BJ (cell line): Measurements from ENCODE around the gene CLDN5. TPM values are rescaled to one million over a fixed set of nuclear protein-coding genes. Genes with fewer than 3 reads are reported as not detected.

Experiments
- CTCF ChIA-PET: fragments of 350-600 bp; formaldehyde crosslinking; extraction: SDS; loops from one replicate; lab custom pipeline; 2021; ENCODE audit warnings: antibody characterized with exemption, inconsistent platforms; lab: Yijun Ruan, JAX
- POLR2A ChIA-PET: fragments of 300-600 bp; sonication (Branson Sonifier 250); formaldehyde crosslinking; extraction: SDS; loops from one replicate; lab custom pipeline; 2021; ENCODE audit warnings: antibody characterized with exemption; lab: Charles Lee
- DNase-seq: peaks from one replicate; pipeline ENCODE4 v3.0.0-alpha.2; 2011; ENCODE audit warnings: low read depth
- H3K27me3 ChIP-seq: 2 replicates; pipeline ENCODE4 v1.6.0; 2011; ENCODE audit warnings: low read length; ENCODE audit not compliant: control insufficient read depth, insufficient read depth
- H3K36me3 ChIP-seq: 2 replicates; pipeline ENCODE4 v1.5.1; 2011; ENCODE audit warnings: low read length; ENCODE audit not compliant: control insufficient read depth, insufficient read depth
- H3K4me3 ChIP-seq: 2 replicates; pipeline ENCODE4 v1.5.1; 2011; ENCODE audit warnings: low read depth, mild to moderate bottlenecking, control low read depth, low read length
- polyA plus RNA-seq: library from polyadenylated mRNA; depleted of rRNA; stranded (reverse); fragments of >200 nt; gene quantifications from 2 replicates; pipeline ENCODE4 v1.2.3, GENCODE V29; 2011
- TF ChIP-seq, protein P1 (sequence below): IDR thresholded peaks from 2 replicates; pipeline ENCODE4 v1.5.1; 2011; ENCODE audit warnings: low read depth, mild to moderate bottlenecking, control low read depth, inconsistent platforms, low read length, moderate library complexity; ENCODE audit not compliant: insufficient read depth

CLDN5 gene
- polyA plus RNA-seq, 1 experiment: 0.05 TPM

DNA sequence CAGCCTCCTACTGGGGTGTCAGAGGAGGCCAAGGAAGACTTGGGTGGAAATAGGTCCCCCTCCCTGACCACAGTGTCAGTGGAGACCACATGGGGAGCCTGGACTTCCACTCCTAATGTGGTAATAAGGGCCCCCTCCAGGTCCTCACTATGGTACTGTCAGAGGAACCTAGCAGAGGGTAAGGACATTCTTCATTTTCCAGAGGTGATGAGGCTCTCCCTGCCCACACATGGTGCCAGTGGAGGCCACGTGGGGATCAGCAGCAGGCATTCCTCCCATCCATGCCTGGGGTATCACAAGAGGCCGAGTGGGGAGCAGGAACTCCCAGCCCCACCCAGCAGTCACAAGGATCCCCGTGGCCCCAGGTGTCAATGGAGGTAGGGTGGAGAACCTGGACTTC is 6.5 kb upstream of the CLDN5 start:
- POLR2A ChIA-PET: no interaction called here
- DNase-seq: no peak
- TF ChIP-seq, protein P1, sequence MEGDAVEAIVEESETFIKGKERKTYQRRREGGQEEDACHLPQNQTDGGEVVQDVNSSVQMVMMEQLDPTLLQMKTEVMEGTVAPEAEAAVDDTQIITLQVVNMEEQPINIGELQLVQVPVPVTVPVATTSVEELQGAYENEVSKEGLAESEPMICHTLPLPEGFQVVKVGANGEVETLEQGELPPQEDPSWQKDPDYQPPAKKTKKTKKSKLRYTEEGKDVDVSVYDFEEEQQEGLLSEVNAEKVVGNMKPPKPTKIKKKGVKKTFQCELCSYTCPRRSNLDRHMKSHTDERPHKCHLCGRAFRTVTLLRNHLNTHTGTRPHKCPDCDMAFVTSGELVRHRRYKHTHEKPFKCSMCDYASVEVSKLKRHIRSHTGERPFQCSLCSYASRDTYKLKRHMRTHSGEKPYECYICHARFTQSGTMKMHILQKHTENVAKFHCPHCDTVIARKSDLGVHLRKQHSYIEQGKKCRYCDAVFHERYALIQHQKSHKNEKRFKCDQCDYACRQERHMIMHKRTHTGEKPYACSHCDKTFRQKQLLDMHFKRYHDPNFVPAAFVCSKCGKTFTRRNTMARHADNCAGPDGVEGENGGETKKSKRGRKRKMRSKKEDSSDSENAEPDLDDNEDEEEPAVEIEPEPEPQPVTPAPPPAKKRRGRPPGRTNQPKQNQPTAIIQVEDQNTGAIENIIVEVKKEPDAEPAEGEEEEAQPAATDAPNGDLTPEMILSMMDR: no peak
- CTCF ChIA-PET: no interaction called here
- no peaks in the 10 kb centered on the region for H3K36me3 ChIP-seq
- H3K27me3 ChIP-seq: peaks cover 1% of the 10 kb centered on the region
- H3K4me3 ChIP-seq: no peak overlapping the region

DNA sequence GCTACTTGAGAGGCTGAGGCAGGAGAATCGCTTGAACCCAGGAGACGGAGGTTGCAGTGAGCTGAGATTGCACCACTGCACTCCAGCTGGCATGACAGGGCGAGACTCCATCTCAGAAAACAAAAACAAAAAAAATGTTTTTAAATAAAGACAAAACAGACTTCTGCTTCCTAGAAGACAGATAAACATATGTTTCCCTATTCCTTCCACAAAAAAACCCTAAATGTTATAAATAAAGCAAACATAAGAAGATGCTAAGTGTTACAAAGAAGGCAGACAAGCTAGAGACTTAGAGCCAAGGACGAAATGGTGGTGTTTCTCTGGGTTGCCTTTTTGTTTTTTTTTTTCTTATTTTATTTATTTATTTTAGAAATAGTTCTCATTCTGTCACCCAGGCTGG is 5.6 kb upstream of the CLDN5 start:
- H3K4me3 ChIP-seq: no peak overlapping the region
- H3K36me3 ChIP-seq: no peaks in the 10 kb centered on the region
- TF ChIP-seq, protein P1: no peak
- H3K27me3 ChIP-seq: peaks cover 1% of the 10 kb centered on the region
- POLR2A ChIA-PET: interaction anchor here (0.6 kb wide), 1 partner anchor 1375 kb away, joined by 4 read pairs; no protein-coding TSS in a partner anchor
- no peak for DNase-seq
- CTCF ChIA-PET: no interaction called here

DNA sequence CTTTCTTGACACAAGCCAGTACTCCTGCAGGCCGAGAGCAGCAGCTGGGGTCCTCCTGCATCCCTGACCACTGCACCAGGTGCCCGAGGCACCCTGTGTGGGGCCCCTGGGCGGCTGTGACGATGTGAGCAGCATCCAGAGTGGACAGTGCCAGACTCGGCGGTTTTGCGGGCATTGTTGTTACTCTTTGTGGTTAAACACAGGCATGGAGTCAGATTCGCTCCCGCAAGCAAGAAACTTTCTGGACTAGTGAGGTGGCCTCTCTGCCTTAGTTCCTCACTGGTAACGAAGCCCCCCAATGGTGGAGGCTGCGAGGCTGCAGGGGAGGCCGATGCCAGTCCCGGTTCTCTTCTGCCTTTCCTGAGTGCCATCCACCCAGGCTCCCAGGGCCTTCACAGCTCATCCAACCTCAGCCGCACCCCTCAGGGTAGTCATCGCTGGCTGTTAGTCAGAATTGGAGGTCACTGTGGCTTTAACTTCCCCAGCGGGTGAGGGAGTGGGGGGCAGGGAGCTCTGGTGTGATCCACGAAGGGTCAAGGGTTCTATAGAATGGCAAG is 3.7 kb upstream of the CLDN5 start:
- no peaks in the 10 kb centered on the region for H3K36me3 ChIP-seq
- peaks cover 3% of the 10 kb centered on the region for H3K27me3 ChIP-seq
- H3K4me3 ChIP-seq: no peak overlapping the region
- TF ChIP-seq, protein P1: no peak
- CTCF ChIA-PET: no interaction called here
- no peak for DNase-seq
- POLR2A ChIA-PET: no interaction called here

DNA sequence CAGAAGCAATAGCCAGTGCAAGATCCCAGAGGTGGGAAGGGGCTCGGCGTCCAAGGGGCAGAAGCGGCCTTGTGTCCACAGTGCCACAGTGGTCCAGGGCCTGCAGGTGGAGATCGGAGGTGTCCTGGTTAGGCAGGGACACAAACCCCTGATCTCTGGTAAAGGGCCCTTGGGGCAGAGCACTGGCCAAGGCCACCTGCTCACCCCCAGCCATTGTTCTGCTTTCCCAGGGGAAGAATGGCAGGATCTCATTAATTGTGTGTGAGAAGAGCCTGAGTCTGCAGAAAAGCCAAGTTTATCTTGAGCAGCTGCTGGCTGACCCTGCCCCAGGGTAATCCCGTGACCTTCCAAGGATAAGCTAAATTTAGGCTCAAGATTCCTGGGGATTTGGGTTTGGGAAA is 3.1 kb upstream of the CLDN5 start:
- ChIA-PET POLR2A (no interaction called here), CTCF (no interaction called here)
- no peaks in the 10 kb centered on the region for H3K36me3 ChIP-seq
- TF ChIP-seq, protein P1: no peak
- no peak for DNase-seq
- H3K4me3 ChIP-seq: no peak overlapping the region
- peaks cover 3% of the 10 kb centered on the region for H3K27me3 ChIP-seq

DNA sequence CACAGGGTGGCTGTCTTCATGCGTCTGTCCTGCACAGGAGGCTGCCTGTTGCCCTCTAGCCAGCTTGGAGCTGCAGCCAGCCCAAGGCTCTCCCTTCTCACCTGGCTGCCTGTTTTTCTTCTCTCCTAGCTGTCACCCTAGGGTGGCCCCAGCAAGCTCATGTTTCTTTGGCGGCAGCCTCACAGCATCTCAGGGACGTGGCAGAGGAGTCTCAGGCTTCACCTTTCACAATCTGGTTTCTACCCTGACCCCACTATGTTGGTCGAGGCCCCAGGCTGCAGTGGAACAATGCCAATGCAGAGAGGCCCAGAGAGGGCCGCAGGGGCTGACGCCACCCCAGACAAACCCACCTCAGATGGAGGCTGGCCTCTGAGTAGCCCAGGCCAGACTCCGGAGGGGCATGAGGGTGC is 2.5 kb upstream of the CLDN5 start:
- POLR2A ChIA-PET: no interaction called here
- Histone ChIP-seq H3K36me3 (no peaks in the 10 kb centered on the region), H3K27me3 (peaks cover 3% of the 10 kb centered on the region), H3K4me3 (no peak overlapping the region)
- CTCF ChIA-PET: interaction anchor here (0.6 kb wide), 1 partner anchor 172 kb away, joined by 3 read pairs; no protein-coding TSS in a partner anchor
- TF ChIP-seq, protein P1: no peak
- DNase-seq: no peak
